HEK293 (cell line): ENCODE data around the gene PDE4D.

Experiments
- CTCF ChIA-PET: fragments of 350-600 bp; formaldehyde crosslinking; extraction: SDS; loops from one replicate; lab custom pipeline; 2021; ENCODE audit warnings: antibody characterized with exemption; lab: Yijun Ruan, JAX
- POLR2A ChIA-PET: fragments of 300-600 bp; formaldehyde crosslinking; extraction: SDS; loops from one replicate; lab custom pipeline; 2020; ENCODE audit warnings: antibody characterized with exemption, inconsistent platforms; lab: Yijun Ruan, JAX
- H3K27ac ChIP-seq: fragments of 200-500 bp; sonication (Bioruptor generic); 2 replicates; pipeline ENCODE4 v1.5.1; 2014; ENCODE audit warnings: low read depth, low read length, control low read depth, inconsistent platforms; ENCODE audit errors: extremely low read depth
- H3K36me3 ChIP-seq, 2 experiments: fragments of 200-500 bp in 1 of 2; sonication (Bioruptor generic) in 1 of 2; 1 replicate in 1 of 2; 2 replicates in 1 of 2; pipeline ENCODE4 v1.5.1; 2014 to 2017; ENCODE audit warnings: inconsistent platforms in 2 of 2, low read length in 2 of 2; ENCODE audit not compliant: control insufficient read depth in 2 of 2, insufficient read depth in 1 of 2
- H3K4me1 ChIP-seq: fragments of 200-500 bp; sonication (Bioruptor generic); 2 replicates; pipeline ENCODE4 v1.5.1; 2014; ENCODE audit warnings: mild to moderate bottlenecking, low read length, inconsistent platforms; ENCODE audit not compliant: control insufficient read depth, insufficient read depth
- H3K4me3 ChIP-seq: 2 replicates; pipeline ENCODE4 v1.5.1; 2011; ENCODE audit warnings: low read depth, mild to moderate bottlenecking, control low read depth, low read length, moderate library complexity
- H3K9me3 ChIP-seq: fragments of 200-500 bp; sonication (Bioruptor generic); 2 replicates; pipeline ENCODE4 v1.5.1; 2014; ENCODE audit warnings: low read depth, low read length, inconsistent platforms; ENCODE audit not compliant: control insufficient read depth, insufficient read depth
- FEZF1 ChIP-seq: fragments of 450-650 bp; formaldehyde crosslinking; IDR thresholded peaks from 2 replicates; pipeline ENCODE4 v1.5.1; 2016; ENCODE audit warnings: missing biosample characterization, missing genetic modification characterization
- GFI1B ChIP-seq: fragments of 450-650 bp; formaldehyde crosslinking; IDR thresholded peaks from 2 replicates; pipeline ENCODE4 v1.5.1; 2016; ENCODE audit warnings: missing biosample characterization, missing genetic modification characterization
- GLI2 ChIP-seq: fragments of 450-650 bp; formaldehyde crosslinking; IDR thresholded peaks from 2 replicates; pipeline ENCODE4; 2017; ENCODE audit warnings: missing biosample characterization, missing genetic modification characterization, low read depth, borderline replicate concordance
- IKZF3 ChIP-seq: fragments of 450-650 bp; IDR thresholded peaks from 2 replicates; pipeline ENCODE4 v1.5.0; 2018; ENCODE audit warnings: missing biosample characterization, mild to moderate bottlenecking, missing genetic modification characterization, moderate library complexity
- KLF7 ChIP-seq: fragments of 450-650 bp; formaldehyde crosslinking; IDR thresholded peaks from 2 replicates; pipeline ENCODE4 v1.5.1; 2016; ENCODE audit warnings: missing biosample characterization, missing genetic modification characterization, borderline replicate concordance
- OSR2 ChIP-seq: fragments of 450-650 bp; formaldehyde crosslinking; IDR thresholded peaks from 2 replicates; pipeline ENCODE4 v1.5.1; 2016; ENCODE audit warnings: missing biosample characterization, missing genetic modification characterization
- OVOL3 ChIP-seq: fragments of 450-650 bp; formaldehyde crosslinking; IDR thresholded peaks from 2 replicates; pipeline ENCODE4 v1.5.1; 2016; ENCODE audit warnings: missing biosample characterization, missing genetic modification characterization
- TCF7L2 ChIP-seq: IDR thresholded peaks from 2 replicates; pipeline ENCODE4 v1.6.1; 2011; ENCODE audit warnings: low read depth, mild to moderate bottlenecking, inconsistent platforms, low read length, moderate library complexity, borderline replicate concordance
- ZBTB7A ChIP-seq: fragments of 450-650 bp; formaldehyde crosslinking; IDR thresholded peaks from 2 replicates; pipeline ENCODE4 v1.5.1; 2016; ENCODE audit warnings: low read depth, missing biosample characterization, missing genetic modification characterization
- ZEB2 ChIP-seq: fragments of 450-650 bp; formaldehyde crosslinking; IDR thresholded peaks from 2 replicates; pipeline ENCODE4 v1.5.1; 2016; ENCODE audit warnings: missing biosample characterization, missing genetic modification characterization
- ZFHX2 ChIP-seq: fragments of 450-650 bp; formaldehyde crosslinking; conservative IDR thresholded peaks from 2 replicates; pipeline ENCODE4 v1.5.1; 2016; ENCODE audit warnings: missing biosample characterization, missing genetic modification characterization
- ZNF114 ChIP-seq: fragments of 450-650 bp; formaldehyde crosslinking; IDR thresholded peaks from 2 replicates; pipeline ENCODE4 v1.5.0; 2017; ENCODE audit warnings: missing biosample characterization, missing genetic modification characterization
- ZNF138 ChIP-seq: fragments of 450-650 bp; formaldehyde crosslinking; IDR thresholded peaks from 2 replicates; pipeline ENCODE4 v1.5.1; 2016; ENCODE audit warnings: missing biosample characterization, missing genetic modification characterization, borderline replicate concordance
- ZNF2 ChIP-seq: fragments of 450-650 bp; formaldehyde crosslinking; IDR thresholded peaks from 2 replicates; pipeline ENCODE4 v1.5.1; 2016; ENCODE audit warnings: missing biosample characterization, missing genetic modification characterization
- ZNF239 ChIP-seq: fragments of 450-650 bp; formaldehyde crosslinking; IDR thresholded peaks from 2 replicates; pipeline ENCODE4 v1.5.1; 2016; ENCODE audit warnings: missing biosample characterization, missing genetic modification characterization
- ZNF394 ChIP-seq: fragments of 450-650 bp; formaldehyde crosslinking; IDR thresholded peaks from 2 replicates; pipeline ENCODE4 v1.5.1; 2016; ENCODE audit warnings: missing biosample characterization, missing genetic modification characterization, mild to moderate bottlenecking, moderate library complexity, borderline replicate concordance
- ZNF629 ChIP-seq: fragments of 450-650 bp; formaldehyde crosslinking; IDR thresholded peaks from 2 replicates; pipeline ENCODE4 v1.5.1; 2017; ENCODE audit warnings: missing biosample characterization, missing genetic modification characterization
- ZNF664 ChIP-seq: fragments of 450-650 bp; formaldehyde crosslinking; IDR thresholded peaks from 2 replicates; pipeline ENCODE4 v1.5.1; 2016; ENCODE audit warnings: missing biosample characterization, missing genetic modification characterization
- ZSCAN16 ChIP-seq: fragments of 450-650 bp; formaldehyde crosslinking; IDR thresholded peaks from 2 replicates; pipeline ENCODE4 v1.5.1; 2016; ENCODE audit warnings: missing biosample characterization, missing genetic modification characterization
- TF ChIP-seq, protein P1 (sequence below): fragments of 450-650 bp; formaldehyde crosslinking; IDR thresholded peaks from 2 replicates; pipeline ENCODE4 v1.5.1; 2017; ENCODE audit warnings: missing biosample characterization, missing genetic modification characterization
- TF ChIP-seq, protein P2 (sequence below): fragments of 450-650 bp; formaldehyde crosslinking; IDR thresholded peaks from 2 replicates; pipeline ENCODE4 v1.5.1; 2016; ENCODE audit warnings: missing biosample characterization, missing genetic modification characterization, low read depth
- TF ChIP-seq, protein P3 (sequence below): fragments of 450-650 bp; formaldehyde crosslinking; IDR thresholded peaks from 2 replicates; pipeline ENCODE4 v1.5.1; 2016; ENCODE audit warnings: missing biosample characterization, missing genetic modification characterization, borderline replicate concordance
- TF ChIP-seq, protein P4 (sequence below): fragments of 450-650 bp; formaldehyde crosslinking; IDR thresholded peaks from 2 replicates; pipeline ENCODE4; 2016; ENCODE audit warnings: missing biosample characterization, missing genetic modification characterization

PDE4D gene

DNA sequence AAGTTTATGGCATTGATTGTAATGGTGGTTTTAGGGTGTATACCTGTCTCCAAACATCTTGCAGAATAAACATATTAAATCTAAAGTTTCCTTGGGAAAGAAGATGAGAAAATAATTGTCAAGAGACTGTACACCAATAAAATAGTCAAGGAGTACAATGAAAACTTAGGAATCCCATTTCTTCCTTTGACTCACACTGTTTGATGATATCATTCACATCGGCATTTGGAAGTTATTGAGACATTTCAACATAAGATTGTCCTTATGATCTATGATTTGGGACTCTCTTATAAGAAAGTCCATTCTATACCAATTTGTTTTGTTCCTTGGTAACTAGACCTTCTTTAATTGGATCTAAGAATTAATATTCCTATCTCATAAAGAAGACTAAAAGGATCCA, 828.0 kb downstream of the PDE4D start:
- POLR2A ChIA-PET: no interaction called here
- H3K4me1 ChIP-seq: peaks cover 22% of the 10 kb centered on the region
- TF ChIP-seq KLF7 (no peak), ZNF138 (no peak), ZNF394 (tag by site-specific recombination) (no peak)
- no peaks in the 10 kb centered on the region for H3K36me3 ChIP-seq
- H3K4me3 ChIP-seq: no peak overlapping the region
- CTCF ChIA-PET: no interaction called here
- no peaks in the 10 kb centered on the region for H3K9me3 ChIP-seq
- no peak overlapping the region for H3K27ac ChIP-seq

DNA sequence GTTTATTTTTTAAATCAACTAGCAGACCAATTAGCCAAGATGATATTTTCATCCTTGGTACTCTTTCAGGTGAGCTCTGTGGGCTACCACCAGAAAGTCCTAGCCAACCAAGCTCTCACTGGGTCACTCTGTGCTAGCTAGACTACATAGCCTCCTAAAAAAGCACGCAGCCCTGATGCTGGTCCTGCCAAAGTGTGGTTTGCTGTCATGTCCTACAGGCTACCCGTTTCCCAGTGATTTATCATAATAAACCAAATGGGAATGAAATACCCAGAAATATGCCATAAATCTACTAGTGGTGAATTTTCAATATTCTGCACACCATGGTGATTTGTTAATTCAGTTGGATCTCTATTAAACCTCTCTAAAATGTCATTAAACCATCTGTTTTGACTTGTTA, 829.2 kb downstream of the PDE4D start:
- CTCF ChIA-PET: interaction anchor here (0.6 kb wide), 1 partner anchor 200 kb away, joined by 3 read pairs; no protein-coding TSS in a partner anchor
- H3K4me3 ChIP-seq: no peak overlapping the region

DNA sequence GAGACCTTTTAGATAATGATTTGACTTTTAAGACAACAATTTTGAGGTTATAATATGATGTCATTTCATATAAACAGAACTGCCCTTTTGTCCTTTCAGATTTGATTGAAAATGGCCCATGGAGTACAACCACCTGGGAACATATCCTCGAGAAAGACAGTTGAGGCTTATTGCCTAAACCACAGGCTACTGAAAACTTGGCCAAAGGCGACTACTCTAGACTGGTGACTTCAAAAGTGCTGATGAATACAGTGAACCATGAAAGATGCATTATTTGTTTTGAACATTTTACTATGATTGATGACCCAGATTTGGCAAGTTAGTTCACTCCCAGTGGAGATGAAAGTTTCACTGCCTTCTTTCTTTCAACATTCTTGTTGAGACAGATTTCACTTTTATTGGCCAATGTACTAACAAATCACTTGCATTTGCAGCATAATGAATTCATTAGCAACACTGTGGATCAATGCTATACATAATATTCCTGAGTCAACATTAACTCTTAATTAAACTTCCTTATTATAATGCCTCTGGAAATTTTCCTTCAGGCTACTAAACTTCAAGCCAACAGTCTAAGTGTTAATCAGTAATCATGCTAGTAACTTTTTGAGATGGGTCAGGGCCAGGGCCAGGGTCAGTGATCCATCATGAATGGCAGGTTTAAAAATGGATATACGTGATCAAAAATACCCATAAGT, 830.4 kb downstream of the PDE4D start:
- H3K4me1 ChIP-seq: peaks cover 22% of the 10 kb centered on the region
- no peak overlapping the region for H3K27ac ChIP-seq
- TF ChIP-seq FEZF1 (tag by site-specific recombination) (peak; percentile 62), ZNF629 (tag by site-specific recombination) (peak; percentile 44; the same call in 1 of the 2 replicates), ZBTB7A (tag by site-specific recombination) (no peak), ZEB2 (peak; percentile 46; the same call in 1 of the 2 replicates), ZNF2 (0 out of 2 replicates have a peak, but pooled peaks have one; percentile 47), ZNF664 (tag by site-specific recombination) (no peak), ZSCAN16 (no peak), GFI1B (tag by site-specific recombination) (peak; percentile 84), IKZF3 (tag by site-specific recombination) (peak; percentile 64; the same call in 1 of the 2 replicates), GLI2 (0 out of 2 replicates have a peak, but pooled peaks have one; percentile 6), TCF7L2 (0 out of 2 replicates have a peak, but pooled peaks have one; percentile 34), OSR2 (tag by site-specific recombination) (peak; percentile 89), OVOL3 (tag by site-specific recombination) (no peak), ZFHX2 (no peak), ZNF114 (tag by site-specific recombination) (no peak)
- TF ChIP-seq, protein P1, sequence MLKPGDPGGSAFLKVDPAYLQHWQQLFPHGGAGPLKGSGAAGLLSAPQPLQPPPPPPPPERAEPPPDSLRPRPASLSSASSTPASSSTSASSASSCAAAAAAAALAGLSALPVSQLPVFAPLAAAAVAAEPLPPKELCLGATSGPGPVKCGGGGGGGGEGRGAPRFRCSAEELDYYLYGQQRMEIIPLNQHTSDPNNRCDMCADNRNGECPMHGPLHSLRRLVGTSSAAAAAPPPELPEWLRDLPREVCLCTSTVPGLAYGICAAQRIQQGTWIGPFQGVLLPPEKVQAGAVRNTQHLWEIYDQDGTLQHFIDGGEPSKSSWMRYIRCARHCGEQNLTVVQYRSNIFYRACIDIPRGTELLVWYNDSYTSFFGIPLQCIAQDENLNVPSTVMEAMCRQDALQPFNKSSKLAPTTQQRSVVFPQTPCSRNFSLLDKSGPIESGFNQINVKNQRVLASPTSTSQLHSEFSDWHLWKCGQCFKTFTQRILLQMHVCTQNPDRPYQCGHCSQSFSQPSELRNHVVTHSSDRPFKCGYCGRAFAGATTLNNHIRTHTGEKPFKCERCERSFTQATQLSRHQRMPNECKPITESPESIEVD: peak; percentile 84
- TF ChIP-seq, protein P2, sequence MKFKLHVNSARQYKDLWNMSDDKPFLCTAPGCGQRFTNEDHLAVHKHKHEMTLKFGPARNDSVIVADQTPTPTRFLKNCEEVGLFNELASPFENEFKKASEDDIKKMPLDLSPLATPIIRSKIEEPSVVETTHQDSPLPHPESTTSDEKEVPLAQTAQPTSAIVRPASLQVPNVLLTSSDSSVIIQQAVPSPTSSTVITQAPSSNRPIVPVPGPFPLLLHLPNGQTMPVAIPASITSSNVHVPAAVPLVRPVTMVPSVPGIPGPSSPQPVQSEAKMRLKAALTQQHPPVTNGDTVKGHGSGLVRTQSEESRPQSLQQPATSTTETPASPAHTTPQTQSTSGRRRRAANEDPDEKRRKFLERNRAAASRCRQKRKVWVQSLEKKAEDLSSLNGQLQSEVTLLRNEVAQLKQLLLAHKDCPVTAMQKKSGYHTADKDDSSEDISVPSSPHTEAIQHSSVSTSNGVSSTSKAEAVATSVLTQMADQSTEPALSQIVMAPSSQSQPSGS (tag by site-specific recombination): peak; percentile 78
- TF ChIP-seq, protein P3, sequence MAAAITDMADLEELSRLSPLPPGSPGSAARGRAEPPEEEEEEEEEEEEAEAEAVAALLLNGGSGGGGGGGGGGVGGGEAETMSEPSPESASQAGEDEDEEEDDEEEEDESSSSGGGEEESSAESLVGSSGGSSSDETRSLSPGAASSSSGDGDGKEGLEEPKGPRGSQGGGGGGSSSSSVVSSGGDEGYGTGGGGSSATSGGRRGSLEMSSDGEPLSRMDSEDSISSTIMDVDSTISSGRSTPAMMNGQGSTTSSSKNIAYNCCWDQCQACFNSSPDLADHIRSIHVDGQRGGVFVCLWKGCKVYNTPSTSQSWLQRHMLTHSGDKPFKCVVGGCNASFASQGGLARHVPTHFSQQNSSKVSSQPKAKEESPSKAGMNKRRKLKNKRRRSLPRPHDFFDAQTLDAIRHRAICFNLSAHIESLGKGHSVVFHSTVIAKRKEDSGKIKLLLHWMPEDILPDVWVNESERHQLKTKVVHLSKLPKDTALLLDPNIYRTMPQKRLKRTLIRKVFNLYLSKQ (tag by site-specific recombination): no peak

More for the DNA sequence above, 829.2 kb downstream of the PDE4D start:
- H3K27ac ChIP-seq: no peak overlapping the region
- peaks cover 22% of the 10 kb centered on the region for H3K4me1 ChIP-seq
- H3K36me3 ChIP-seq: no peaks in the 10 kb centered on the region
- no peaks in the 10 kb centered on the region for H3K9me3 ChIP-seq
- TF ChIP-seq, protein P4, sequence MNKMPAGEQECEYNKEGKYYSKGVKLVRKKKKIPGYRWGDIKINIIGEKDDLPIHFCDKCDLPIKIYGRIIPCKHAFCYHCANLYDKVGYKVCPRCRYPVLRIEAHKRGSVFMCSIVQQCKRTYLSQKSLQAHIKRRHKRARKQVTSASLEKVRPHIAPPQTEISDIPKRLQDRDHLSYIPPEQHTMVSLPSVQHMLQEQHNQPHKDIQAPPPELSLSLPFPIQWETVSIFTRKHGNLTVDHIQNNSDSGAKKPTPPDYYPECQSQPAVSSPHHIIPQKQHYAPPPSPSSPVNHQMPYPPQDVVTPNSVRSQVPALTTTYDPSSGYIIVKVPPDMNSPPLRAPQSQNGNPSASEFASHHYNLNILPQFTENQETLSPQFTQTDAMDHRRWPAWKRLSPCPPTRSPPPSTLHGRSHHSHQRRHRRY (tag by site-specific recombination): no peak
- no peak for TF ChIP-seq ZNF239 (tag by site-specific recombination)
- TF ChIP-seq, all 188 proteins: peak for 0
- POLR2A ChIA-PET: no interaction called here

More for the DNA sequence above, 830.4 kb downstream of the PDE4D start:
- H3K9me3 ChIP-seq: no peaks in the 10 kb centered on the region
- no peaks in the 10 kb centered on the region for H3K36me3 ChIP-seq
- H3K4me3 ChIP-seq: no peak overlapping the region
- CTCF ChIA-PET: no interaction called here
- POLR2A ChIA-PET: no interaction called here
